NCI-H1436 (cell line): ENCODE measurements around the gene ABL2.
"Not testable (repeated sequence)": the region's sequence is repeated elsewhere in the genome, so short reads cannot be mapped to it uniquely, and the experiment has no call there.

ENCODE experiments used
- DNase-seq: peaks from one replicate; lab custom pipeline; 2025; lab: John Stamatoyannopoulos, UW

Gene ABL2

DNA sequence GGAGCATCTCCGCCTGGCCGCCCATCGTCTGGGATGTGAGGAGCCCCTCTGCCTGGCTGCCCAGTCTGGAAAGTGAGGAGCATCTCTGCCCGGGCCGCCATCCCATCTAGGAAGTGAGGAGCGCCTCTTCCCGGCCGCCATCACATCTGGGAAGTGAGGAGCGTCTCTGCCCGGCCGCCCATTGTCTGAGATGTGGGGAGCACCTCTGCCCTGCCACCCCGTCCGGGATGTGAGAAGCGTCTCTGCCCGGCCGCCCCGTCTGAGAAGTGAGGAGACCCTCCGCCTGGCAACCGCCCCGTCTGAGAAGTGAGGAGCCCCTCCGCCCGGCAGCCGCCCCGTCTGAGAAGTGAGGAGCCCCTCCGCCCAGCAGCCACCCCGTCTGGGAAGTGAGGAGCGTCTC is 94.3 kb downstream of the ABL2 start:
- not testable (repeated sequence) for DNase-seq

DNA sequence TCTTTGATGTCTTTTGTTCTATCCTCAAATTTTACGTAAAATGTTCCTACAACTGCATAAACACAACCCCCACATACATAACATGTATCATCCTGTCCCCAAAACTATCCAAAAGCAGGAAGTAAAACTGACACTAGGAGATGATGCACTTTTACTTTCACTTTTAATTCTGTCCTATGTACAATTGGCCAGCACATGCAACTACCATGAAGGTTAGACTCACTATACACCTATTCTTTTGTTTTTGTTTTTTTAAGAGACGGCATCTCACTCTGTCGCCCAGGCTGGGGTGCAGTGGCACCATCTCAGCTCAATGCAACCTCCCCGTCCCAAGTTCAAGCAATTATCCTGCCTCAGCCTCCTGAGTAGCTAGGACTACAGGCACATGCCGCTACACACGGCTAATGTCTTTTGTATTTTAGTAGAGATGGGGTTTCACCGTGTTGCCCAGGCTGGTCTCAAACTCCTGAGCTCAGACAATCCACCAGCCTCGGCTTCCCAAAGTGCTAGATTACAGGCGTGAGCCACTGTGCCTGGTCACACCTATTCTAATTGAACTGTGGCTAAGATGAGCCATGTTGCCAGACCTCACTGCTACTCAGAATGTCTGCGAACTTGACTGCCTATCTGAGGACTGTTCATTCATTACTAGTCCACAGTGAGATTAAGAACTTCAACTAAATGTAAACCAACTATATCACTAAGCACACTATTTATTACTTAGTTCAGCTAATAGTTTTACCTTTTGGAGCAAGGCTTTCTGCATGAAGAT is 99.6 kb downstream of the ABL2 start:
- DNase-seq: no peak

DNA sequence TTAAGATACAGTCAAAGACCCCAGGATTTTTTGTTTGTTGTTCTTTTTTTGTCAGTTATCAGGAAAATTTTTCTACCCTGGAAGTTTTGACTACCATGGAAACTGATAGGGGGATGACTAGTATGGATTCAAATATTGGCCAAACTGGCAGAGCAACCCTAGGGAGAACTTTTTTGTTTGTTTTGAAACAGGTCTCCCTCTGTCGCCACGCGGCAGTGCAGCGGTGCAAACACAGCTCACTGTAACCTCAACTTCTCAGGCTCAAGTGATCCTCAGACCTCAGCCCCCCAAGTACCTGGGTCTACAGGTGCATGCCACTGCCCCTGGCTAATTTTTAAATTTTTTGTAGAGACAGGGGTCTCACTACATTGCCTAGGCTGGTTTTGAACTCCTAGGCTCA is 101.0 kb downstream of the ABL2 start:
- no peak for DNase-seq

- no peak for DNase-seq
Observed at GRCh38 chr1:179127163-179127895, 102.1 kb downstream of the ABL2 start.

GRCh38 chr1:179126338-179127060 is 103.0 kb downstream of the ABL2 start:
- DNase-seq: no peak

- no peak for DNase-seq
Observed at GRCh38 chr1:179124873-179125272, 104.6 kb downstream of the ABL2 start.

DNA sequence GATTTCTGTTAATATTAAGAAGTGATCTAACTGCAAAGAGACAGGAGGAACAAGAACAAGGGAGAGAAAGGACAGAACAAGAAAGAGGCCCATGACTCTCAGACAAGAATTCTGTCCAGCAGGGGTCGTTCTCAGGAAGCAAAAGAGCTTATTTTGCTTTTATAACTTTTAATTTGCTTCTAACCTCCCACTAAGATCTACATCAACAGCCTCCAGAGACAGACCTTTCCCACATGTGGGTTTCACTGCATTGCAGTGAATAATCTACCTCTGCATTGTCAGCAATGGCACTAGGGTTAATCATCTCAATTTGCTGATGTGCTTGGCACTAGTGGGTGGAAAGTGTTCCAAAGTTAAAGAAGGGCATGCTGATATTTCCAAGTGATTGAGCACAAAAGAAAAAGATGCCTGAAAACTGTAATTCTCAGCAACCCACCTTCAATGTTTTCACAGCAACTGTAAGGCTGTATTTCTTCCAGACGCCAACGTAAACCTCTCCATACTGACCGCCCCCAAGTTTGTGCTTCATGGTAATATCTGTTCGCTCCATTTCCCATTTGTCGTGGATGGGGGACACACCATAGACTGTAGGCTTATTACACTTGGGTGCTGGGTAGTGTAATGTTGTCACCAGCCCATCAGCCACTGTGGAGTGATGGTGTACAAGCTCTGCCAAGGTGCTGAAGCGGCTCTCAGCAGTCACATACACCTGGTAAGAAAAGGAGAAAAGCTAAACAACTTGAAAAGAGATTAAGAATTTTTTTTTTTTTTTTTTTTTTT is 108.1 kb downstream of the ABL2 start:
- peak; percentile 1 for DNase-seq

- DNase-seq: no peak
Observed at GRCh38 chr1:179120736-179121135, 108.7 kb downstream of the ABL2 start.

GRCh38 chr1:179119513-179119912 is 110.0 kb downstream of the ABL2 start:
- DNase-seq: no peak

GRCh38 chr1:179115181-179115580 is 114.3 kb downstream of the ABL2 start:
- DNase-seq: no peak

DNA sequence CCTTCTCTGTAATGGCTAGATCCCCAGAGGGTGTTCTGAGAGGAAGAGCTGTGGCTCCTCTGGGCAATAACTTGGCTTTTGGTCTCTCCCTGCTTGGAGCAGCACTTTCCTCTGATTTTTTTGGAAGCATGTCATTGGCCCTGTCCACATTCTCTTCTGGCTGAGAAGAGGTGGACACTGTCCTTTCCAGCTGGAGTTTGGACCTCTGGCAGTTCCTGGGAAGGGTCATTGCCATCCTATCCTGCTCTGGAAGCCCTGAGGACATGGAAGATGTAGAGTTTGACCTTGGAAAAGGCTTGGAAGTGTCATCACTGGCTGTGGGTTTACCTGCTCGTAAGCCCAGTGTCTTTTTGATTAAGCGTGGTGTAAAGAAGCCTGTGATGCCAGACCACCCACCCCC is 120.8 kb downstream of the ABL2 start:
- no peak for DNase-seq

DNA sequence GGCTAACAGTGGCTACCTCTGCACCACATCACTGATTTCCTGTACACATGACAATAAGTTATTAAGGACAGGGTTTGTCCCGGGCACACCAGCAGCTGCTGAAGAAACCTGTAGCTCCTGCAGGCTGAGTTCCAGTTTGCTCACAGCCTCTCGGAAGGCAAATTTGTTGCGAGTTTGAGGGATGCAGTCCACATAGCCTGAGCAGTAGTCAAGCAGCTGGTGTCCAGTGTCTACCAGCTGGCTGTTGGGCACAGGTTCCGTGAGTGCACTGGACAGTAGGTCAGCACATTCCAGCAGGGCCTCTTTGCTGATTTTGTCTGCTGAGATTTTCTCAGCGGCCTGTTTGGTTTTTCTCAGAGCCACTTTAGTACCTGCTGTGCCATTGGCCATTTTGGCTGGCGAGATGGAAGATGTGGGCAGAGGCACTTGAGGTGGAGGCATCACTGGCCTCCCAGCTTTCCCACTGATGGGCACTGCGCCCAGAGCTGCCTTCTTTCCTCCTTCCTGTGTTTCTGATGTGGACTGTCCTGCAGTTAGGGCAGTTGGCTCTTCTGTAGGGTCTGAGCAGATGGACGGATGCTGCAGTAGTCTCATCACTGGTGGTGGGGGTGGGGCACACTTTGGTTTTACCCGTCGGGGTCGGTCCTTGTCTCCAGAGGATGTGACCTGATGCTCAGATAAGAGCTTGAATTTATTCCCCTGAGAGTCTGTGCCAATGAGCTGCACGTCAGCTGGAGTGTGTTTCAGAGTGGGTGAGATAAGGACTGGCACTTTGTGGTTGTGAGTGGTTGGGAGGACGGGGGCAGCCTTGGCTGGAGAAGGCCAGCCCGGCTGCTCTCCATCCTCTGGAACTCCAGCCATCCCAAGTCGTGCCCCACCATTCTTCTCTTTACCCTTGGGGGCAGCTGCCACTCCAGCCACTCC is 121.5 kb downstream of the ABL2 start:
- no peak for DNase-seq

DNA sequence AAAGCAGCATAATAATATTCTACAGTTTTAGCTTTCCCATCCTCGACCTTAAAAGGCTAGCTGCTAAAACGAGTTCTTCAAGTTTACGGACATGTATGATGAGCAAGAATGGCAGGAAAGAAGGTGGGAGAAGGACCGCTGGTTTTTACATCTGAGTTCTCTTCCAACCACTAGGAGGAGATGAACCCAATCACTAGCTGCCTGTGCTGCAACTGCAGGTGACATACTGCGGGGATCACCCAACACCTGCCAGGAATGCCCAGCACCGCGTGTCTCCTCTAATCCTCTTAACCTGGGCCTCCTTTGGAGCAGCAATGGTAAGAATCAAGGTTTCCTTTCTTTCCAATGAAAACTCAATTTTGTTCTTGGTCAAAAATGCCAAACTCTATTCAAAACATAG is 124.1 kb downstream of the ABL2 start:
- DNase-seq: no peak

DNA sequence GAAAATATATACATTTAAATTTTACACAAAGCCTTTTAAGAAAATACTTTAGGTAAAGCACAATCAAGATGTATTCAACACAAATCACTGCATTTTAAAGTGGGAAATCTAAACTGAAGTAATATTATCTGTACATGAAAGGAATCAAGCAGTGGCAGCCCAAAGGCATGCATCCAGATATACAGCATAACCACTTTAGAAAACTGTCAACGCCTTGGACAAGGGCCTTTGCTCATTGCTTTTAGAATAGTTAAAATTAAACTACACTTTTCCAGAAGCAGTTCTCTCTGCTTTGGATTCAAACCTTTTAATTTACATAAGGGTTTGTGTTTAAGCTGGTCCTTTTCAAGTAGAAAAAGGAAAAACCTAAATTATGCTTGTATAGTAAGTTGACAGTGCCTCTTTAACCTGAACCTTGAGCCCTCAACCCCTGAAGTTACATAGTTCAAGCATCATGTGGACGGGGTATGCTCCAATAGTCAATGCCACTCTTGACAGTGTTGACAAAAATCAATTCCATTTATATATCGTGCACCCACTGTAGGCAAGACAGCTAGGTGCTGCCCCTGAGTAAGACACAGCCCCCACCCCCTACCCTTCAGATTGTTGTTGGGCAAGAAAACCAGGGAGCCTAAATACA is 124.7 kb downstream of the ABL2 start:
- no peak for DNase-seq

- no peak for DNase-seq
Observed at GRCh38 chr1:179103999-179104398, 125.5 kb downstream of the ABL2 start.

DNA sequence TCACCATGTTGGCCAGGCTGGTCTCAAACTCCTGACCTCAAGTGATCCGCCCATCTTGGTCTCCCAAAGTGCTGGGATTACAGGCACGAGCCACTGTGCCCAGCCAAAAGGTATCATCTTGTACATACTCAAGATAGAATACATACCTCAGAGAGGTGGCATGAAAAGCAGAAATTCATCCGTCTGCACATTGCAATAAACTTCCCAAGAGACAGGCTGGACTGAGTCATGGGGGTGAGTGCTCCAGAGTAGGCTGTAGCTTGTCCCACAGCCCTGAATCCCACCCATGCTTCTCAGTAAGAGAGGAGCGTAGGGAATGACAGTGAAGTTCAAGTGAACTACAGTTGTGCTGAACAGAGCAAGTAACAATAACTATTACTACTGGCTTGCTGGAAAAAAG is 127.9 kb downstream of the ABL2 start:
- no peak for DNase-seq

GRCh38 chr1:179099891-179100290 is 129.6 kb downstream of the ABL2 start:
- DNase-seq: no peak

DNA sequence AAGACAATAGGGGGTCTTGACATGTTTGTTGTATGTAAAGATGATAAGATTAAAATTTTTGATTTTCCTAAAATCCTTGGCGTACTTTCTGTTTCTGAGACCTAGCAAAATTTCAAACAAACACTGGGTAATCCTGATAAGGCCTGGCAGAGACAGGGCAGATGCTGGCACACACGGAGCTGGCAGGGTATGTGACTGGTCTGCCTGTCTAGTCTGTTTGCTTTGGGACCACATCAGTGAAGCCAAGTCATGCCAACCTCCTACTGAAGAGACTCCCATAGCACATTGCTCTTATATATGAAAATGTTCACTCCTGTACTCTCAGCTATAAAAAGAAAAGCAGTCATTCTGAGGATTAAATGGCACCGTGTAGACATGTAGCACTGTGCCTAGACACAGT is 133.6 kb downstream of the ABL2 start:
- no peak for DNase-seq

DNA sequence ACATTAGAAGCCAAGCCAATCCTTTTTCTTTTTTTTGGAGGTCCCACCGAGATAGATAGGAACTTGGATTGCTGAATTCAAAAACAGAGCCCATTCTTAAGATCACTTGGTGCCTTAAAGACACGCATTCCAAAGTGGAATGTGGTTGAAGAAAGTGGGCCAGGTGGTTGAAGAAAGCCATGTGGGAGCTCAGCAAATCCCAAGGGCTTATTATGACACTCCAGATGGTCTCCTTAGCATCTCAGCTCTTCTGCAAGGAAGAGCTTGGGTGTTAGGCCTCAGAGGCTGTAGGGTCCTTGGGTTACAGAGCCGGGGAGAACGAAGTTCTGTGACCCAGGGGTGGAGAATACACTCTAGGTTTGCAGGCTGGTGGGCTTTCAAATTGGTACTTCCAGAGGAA is 134.1 kb downstream of the ABL2 start:
- DNase-seq: no peak

DNA sequence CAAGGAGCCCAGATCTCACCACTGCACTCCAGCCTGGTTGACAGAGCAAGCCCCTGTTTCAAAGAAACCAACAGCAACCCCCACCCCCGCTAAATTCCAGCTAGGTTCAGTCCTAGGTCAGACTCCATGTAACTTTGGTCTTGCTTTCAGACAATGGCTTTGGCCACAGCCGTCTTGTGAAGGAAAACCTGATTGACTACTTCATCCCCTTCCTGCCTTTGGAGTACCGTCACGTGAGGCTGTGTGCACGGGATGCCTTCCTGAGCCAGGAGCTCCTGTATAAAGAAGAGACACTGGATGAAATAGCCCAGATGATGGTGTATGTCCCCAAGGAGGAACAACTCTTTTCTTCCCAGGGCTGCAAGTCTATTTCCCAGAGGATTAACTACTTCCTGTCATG is 134.7 kb downstream of the ABL2 start:
- no peak for DNase-seq
